ENCODE data around the gene KCTD3. TPM values are rescaled to one million over a fixed set of nuclear protein-coding genes. Genes with fewer than 3 reads are reported as not detected.

Gene KCTD3
- polyA plus RNA-seq, 3 donors: 5.9 to 8.7 (median 6.7) TPM

- Histone ChIP-seq H3K4me1 (ENCODE audit: control insufficient read depth in 1 of 2, insufficient read depth in 2 of 2, low read length in 2 of 2) (no peaks in the 10 kb centered on the region), H3K79me2 (ENCODE audit: insufficient read depth, low read length) (no peaks in the 10 kb centered on the region), H3K9ac (ENCODE audit: insufficient read depth, low read length, poor library complexity, severe bottlenecking) (no peak overlapping the region), H3K27ac (ENCODE audit: low read depth in 1 of 2, low read length in 2 of 2) (no peak overlapping the region), H2AFZ (ENCODE audit: insufficient read depth, low read depth, low read length, poor library complexity, severe bottlenecking) (no peak overlapping the region), H3K4me2 (replicated peaks; ENCODE audit: extremely low read depth, low read length, poor library complexity, severe bottlenecking) (no peak overlapping the region), H3K4me3 (replicated peaks in 1 of 3; ENCODE audit: low read depth in 2 of 3, low read length in 3 of 3) (no peak overlapping the region), H3K27me3 (ENCODE audit: control insufficient read depth in 2 of 2, insufficient read depth in 2 of 2, low read length in 2 of 2) (no peaks in the 10 kb centered on the region), H4K20me1 (ENCODE audit: insufficient read depth, low read length) (no peaks in the 10 kb centered on the region), H3K9me3 (replicated peaks in 1 of 2; ENCODE audit: control insufficient read depth in 1 of 2, insufficient read depth in 1 of 2, low read length in 2 of 2) (peaks cover 0 to 10% of the 10 kb centered on the region in 2 donors), H3K36me3 (replicated peaks in 1 of 2; ENCODE audit: control insufficient read depth in 1 of 2, insufficient read depth in 2 of 2, low read length in 2 of 2) (no peaks in the 10 kb centered on the region)
- Mint-ChIP-seq H3K9me3 (peaks cover 14 to 29% (median 16%) of the 10 kb centered on the region in 7 donors), H3K27me3 (ENCODE audit: low read depth in 3 of 3) (peaks cover 1 to 8% (median 2%) of the 10 kb centered on the region in 3 donors), H3K4me1 (no peaks in the 10 kb centered on the region), H3K36me3 (no peaks in the 10 kb centered on the region), H3K4me3 (no peak overlapping the region), H3K27ac (no peak overlapping the region)
- no peak for TF ChIP-seq CTCF (IDR thresholded peaks at IDR 0.05)
- no peak for DNase-seq
- WGBS (ENCODE audit: insufficient coverage): no CpG with 5 or more reads among the region's 1 CpG
- intact Hi-C loops (cut with micrococcal nuclease): no loop called here
Observed at GRCh38 chr1:215557504-215557903, 9.6 kb upstream of the KCTD3 start.

GRCh38 chr1:215557992-215558626 lies 9.0 kb upstream of the KCTD3 start:
- TF ChIP-seq CTCF (IDR thresholded peaks at IDR 0.05): no peak
- H3K27ac Mint-ChIP-seq: no peak overlapping the region
- no peak for DNase-seq
- H4K20me1 ChIP-seq (ENCODE audit: insufficient read depth, low read length): no peaks in the 10 kb centered on the region
- H3K9me3 Mint-ChIP-seq: peaks cover 14 to 29% (median 16%) of the 10 kb centered on the region in 7 donors
- peaks cover 1 to 6% (median 2%) of the 10 kb centered on the region in 3 donors for H3K27me3 Mint-ChIP-seq (ENCODE audit: low read depth in 3 of 3)
- H3K27me3 ChIP-seq (ENCODE audit: control insufficient read depth in 2 of 2, insufficient read depth in 2 of 2, low read length in 2 of 2): no peaks in the 10 kb centered on the region
- H3K4me1 ChIP-seq (ENCODE audit: control insufficient read depth in 1 of 2, insufficient read depth in 2 of 2, low read length in 2 of 2): no peaks in the 10 kb centered on the region
- H2AFZ ChIP-seq (ENCODE audit: insufficient read depth, low read depth, low read length, poor library complexity, severe bottlenecking): no peak overlapping the region
- H3K4me3 ChIP-seq (replicated peaks in 1 of 3; ENCODE audit: low read depth in 2 of 3, low read length in 3 of 3): no peak overlapping the region
- intact Hi-C loops (cut with micrococcal nuclease): no loop called here
- H3K4me1 Mint-ChIP-seq: no peaks in the 10 kb centered on the region
- H3K36me3 ChIP-seq (replicated peaks in 1 of 2; ENCODE audit: control insufficient read depth in 1 of 2, insufficient read depth in 2 of 2, low read length in 2 of 2): no peaks in the 10 kb centered on the region
- WGBS (ENCODE audit: insufficient coverage): 100% methylated on average over 1 of the region's 4 CpGs
- H3K79me2 ChIP-seq (ENCODE audit: insufficient read depth, low read length): no peaks in the 10 kb centered on the region
- H3K27ac ChIP-seq (ENCODE audit: low read depth in 1 of 2, low read length in 2 of 2): no peak overlapping the region
- no peak overlapping the region for H3K9ac ChIP-seq (ENCODE audit: insufficient read depth, low read length, poor library complexity, severe bottlenecking)
- H3K9me3 ChIP-seq (replicated peaks in 1 of 2; ENCODE audit: control insufficient read depth in 1 of 2, insufficient read depth in 1 of 2, low read length in 2 of 2): peaks cover 0 to 10% of the 10 kb centered on the region in 2 donors
- H3K4me3 Mint-ChIP-seq: no peak overlapping the region
- H3K4me2 ChIP-seq (replicated peaks; ENCODE audit: extremely low read depth, low read length, poor library complexity, severe bottlenecking): no peak overlapping the region
- no peaks in the 10 kb centered on the region for H3K36me3 Mint-ChIP-seq

Measured in CD14-positive monocyte (primary cell).